ENCODE data around the gene DHRSX. TPM values are rescaled to one million over a fixed set of nuclear protein-coding genes. Genes with fewer than 3 reads are reported as not detected.

Gene DHRSX
- total and polyA plus RNA-seq, 2 of the 8 experiments (the other 6 are each of a cell fraction or from before 2014, with no cell fraction given): 35.1 to 43.4 TPM

DNA sequence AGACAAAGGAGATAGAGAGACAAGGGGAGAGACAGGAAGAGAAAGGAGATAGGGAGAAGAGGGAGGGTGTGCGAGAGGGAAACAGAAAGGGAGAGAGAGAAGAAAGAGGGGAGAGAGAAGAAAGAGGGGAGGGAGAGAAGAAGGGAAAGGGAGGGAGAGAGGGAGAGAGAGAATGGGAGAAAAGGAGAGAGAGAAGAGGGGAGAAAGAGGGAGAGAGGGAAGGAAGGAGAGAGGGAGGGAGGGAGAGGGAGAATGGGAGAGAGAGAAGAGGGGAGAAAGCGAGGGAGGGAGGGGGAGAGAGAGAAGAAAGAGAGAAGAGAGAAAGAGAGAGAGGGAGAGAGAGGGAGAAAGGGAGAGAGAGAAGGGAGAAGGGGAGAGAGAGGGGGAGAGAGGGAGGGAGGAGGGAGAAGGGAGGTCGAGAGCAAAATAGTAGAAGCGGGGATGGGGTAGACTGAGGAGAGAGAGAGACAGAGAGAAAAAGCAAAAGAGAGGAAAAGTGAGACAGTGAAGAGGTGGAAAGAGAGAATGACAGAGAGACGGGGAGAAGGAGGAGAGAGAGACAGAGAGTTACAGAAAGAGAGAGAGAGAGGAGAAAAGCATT, 218.2 kb downstream of the DHRSX start:
- POLR2A ChIA-PET (ENCODE audit: partially characterized antibody): no interaction called here

More for the DNA sequence above, 218.2 kb downstream of the DHRSX start:
- H3K79me2 ChIP-seq (ENCODE audit: control insufficient read depth in 1 of 2, insufficient read depth in 2 of 2, low read length in 2 of 2): no peaks in the 10 kb centered on the region
- H4K91ac ChIP-seq (replicated peaks; ENCODE audit: insufficient read length, low read length): no peak overlapping the region
- 73% methylated on average over 3 of the region's 5 CpGs; no CpG with 5 or more reads in 1 of the 2 experiments for whole genome bisulfite sequencing, 2 experiments (ENCODE audit: extremely low coverage in 1 of 2, insufficient coverage in 1 of 2, insufficient read length in 1 of 2, insufficient replicate concordance in 2 of 2, low coverage in 1 of 2, low lambda C conversion rate in 2 of 2, missing lambda C conversion rate in 1 of 2)
- DNase-seq (ENCODE audit: low read depth in 1 of 2, low spot score in 2 of 2) (no peak), FAIRE-seq (no peak)
- H3K14ac ChIP-seq (ENCODE audit: insufficient read length): no peak overlapping the region
- no peak overlapping the region for H3K18ac ChIP-seq (ENCODE audit: extremely low read depth, low read length)
- no peak overlapping the region for H3K4me2 ChIP-seq (ENCODE audit: insufficient read depth in 1 of 2, low read depth in 2 of 2, low read length in 2 of 2)
- no peak overlapping the region for H2BK15ac ChIP-seq (ENCODE audit: low read length)
- H2BK5ac ChIP-seq (ENCODE audit: low read depth, low read length): no peak overlapping the region
- H2AFZ ChIP-seq (ENCODE audit: low read length): no peak overlapping the region
- no peak overlapping the region for H3K23ac ChIP-seq (ENCODE audit: insufficient read length)
- H3K9me3 ChIP-seq (ENCODE audit: insufficient read depth in 2 of 2, low read depth in 1 of 2, low read length in 1 of 2): peaks cover 13 to 16% of the 10 kb centered on the region in 2 experiments
- H2BK120ac ChIP-seq (replicated peaks; ENCODE audit: low read depth, low read length): no peak overlapping the region
- H3K56ac ChIP-seq (replicated peaks; ENCODE audit: insufficient read length, low read depth, low read length): no peak overlapping the region
- no peak overlapping the region for H3K9ac ChIP-seq (replicated peaks in 1 of 4; ENCODE audit: extremely low read depth in 1 of 4, low read depth in 3 of 4, low read length in 3 of 4)
- 0 out of 2 replicates have a peak overlapping the region, but pooled peaks have one; percentile 27 for H2BK12ac ChIP-seq (ENCODE audit: low read depth, low read length)
- H3K4me1 ChIP-seq (replicated peaks in 1 of 4; ENCODE audit: control insufficient read depth in 3 of 4, insufficient read depth in 4 of 4, low read length in 3 of 4): no peaks in the 10 kb centered on the region; a peak in 1 of 7 replicates
- H3K4me3 ChIP-seq (ENCODE audit: extremely low read depth in 1 of 4, insufficient read depth in 2 of 4, low read depth in 3 of 4, low read length in 4 of 4): no peak overlapping the region
- H2AK5ac ChIP-seq (ENCODE audit: low read depth, low read length): no peak overlapping the region
- CTCF ChIA-PET (ENCODE audit: partially characterized antibody): no interaction called here
- no peaks in the 10 kb centered on the region for H4K20me1 ChIP-seq (replicated peaks in 1 of 2; ENCODE audit: control insufficient read depth in 1 of 2, insufficient read depth in 2 of 2, low read length in 2 of 2)
- no peak overlapping the region for H2BK20ac ChIP-seq (ENCODE audit: low read length)
- H3K36me3 ChIP-seq (ENCODE audit: control insufficient read depth in 2 of 4, insufficient read depth in 4 of 4, low read length in 3 of 4): peaks cover 0 to 20% (median 1%) of the 10 kb centered on the region in 4 experiments; a peak in 3 of 8 replicates
- no peak overlapping the region for H4K5ac ChIP-seq (ENCODE audit: insufficient read length, low read depth, low read length)
- H4K8ac ChIP-seq (ENCODE audit: extremely low read depth, insufficient read depth, low read length): no peak overlapping the region
- no peaks in the 10 kb centered on the region; the same call in 1 of the 2 replicates for H3K23me2 ChIP-seq (ENCODE audit: low read depth, low read length)
- no peak overlapping the region for H3K27ac ChIP-seq (ENCODE audit: low read depth, low read length)
- no peaks in the 10 kb centered on the region for H3K79me1 ChIP-seq (ENCODE audit: low read depth, low read length)
- no peak for TF ChIP-seq SP2 (IDR thresholded peaks at IDR 0.05; ENCODE audit: low read length)
- no peak for TF ChIP-seq SIX5 (IDR thresholded peaks at IDR 0.05; ENCODE audit: low read depth, low read length)
- TF ChIP-seq RBBP5 (IDR thresholded peaks at IDR 0.05; ENCODE audit: borderline replicate concordance, low read depth, low read length): no peak
- TF ChIP-seq EP300 (IDR thresholded peaks at IDR 0.05; ENCODE audit: borderline replicate concordance in 1 of 2, low read depth in 2 of 2, low read length in 2 of 2): no peak
- no peak overlapping the region for H3K4ac ChIP-seq (replicated peaks; ENCODE audit: insufficient read length, low read depth, low read length)
- no peaks in the 10 kb centered on the region for H3K27me3 ChIP-seq (replicated peaks in 1 of 4; ENCODE audit: control insufficient read depth in 3 of 4, extremely low read depth in 1 of 4, insufficient read depth in 3 of 4, low read length in 3 of 4)
